NCI-H2227 (cell line): Measurements from ENCODE around the gene RPIA.
A peak's percentile ranks its signal among the peaks of the same experiment; 100 is the strongest.
"Not testable (repeated sequence)": the region's sequence is repeated elsewhere in the genome, so short reads cannot be mapped to it uniquely, and the experiment has no call there.

Experiments
- DNase-seq: peaks from one replicate; lab custom pipeline; 2025; ENCODE audit not compliant: unreplicated experiment; lab: John Stamatoyannopoulos, UW

Gene RPIA

DNA sequence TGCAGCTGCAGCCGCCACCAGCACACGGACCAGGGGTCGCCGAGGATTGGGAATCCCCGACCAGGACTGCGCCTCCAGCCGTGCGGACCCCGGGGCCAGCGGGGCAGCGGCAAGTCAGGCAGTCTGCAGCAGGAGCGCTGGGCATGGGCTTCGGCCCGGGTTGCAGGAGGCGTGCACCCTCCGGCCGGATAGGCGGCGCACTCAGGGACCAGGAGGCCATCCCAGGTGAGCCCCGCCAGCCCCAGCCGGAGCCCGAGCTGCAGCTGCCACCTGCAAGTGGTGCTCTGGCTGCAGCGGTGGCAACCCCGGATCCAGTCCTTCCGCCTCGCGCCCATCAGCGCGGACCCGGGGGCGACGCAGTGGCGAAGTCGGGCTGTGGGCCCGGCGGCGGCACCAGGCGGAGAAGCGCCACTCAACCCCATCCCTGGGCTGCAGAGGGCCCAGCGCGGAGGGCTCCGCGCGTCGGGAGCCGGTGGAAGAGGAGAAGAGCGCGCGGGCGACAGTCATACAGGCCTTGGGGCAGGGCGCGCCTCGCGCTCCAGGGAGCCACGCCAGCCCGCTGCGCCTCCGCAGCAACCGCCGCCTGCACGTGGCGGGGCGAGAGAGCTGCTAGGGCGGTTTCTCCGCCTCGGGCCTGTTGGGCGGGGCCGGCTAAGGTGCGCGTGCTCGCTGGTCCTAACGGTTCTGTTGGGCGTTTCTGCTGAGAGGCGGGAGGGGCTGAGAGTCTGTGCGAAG, 73.8 kb downstream of the RPIA start:
- DNase-seq: peak; percentile 90

DNA sequence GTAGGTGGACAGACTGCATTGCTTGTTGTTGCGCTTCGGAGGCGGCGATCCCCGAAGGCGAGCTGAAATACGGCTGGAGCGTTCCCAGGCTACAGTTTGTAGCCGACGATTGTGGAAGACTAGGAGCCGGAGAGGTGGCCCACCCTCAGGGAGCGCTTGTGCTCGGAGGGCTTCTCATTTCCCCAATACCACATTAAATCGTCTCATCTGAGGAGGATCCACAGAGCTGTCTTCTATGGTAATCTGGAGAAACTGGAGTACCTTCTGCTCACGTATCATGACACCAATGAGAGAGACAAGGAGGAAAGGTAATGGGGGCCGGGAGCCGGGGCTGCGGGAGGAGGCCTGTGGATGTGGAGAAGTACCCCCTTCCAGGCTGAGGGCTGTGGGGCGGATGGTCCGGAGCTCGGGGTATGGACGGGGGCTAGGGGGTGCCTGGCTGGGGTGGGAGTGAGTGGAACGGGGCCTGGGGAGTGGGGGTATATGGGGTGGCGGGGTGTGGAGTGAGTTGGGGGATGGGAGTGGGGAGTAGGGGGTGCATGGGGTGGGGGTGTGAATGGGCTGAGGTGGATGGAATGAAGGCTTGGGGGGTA, 74.5 kb downstream of the RPIA start:
- not testable (repeated sequence) for DNase-seq

DNA sequence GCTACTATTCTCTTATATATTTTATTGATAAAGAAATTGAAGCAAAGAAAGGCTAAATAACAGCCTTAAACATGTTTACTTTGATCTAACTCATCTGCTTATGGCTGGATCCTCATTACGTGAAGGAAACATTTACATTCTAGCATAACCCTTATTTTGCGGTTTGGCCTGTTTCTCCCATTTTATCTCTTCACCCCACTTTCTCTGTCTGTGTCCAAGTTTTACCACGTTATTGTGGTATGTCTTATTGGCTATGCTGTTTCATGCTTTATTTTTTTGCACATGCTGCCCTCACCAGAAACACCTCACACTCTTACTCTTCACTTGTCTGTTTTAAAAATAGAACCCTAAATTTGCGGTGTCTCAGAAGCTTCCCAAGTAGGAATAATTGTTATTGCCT, 78.5 kb downstream of the RPIA start:
- DNase-seq: no peak

DNA sequence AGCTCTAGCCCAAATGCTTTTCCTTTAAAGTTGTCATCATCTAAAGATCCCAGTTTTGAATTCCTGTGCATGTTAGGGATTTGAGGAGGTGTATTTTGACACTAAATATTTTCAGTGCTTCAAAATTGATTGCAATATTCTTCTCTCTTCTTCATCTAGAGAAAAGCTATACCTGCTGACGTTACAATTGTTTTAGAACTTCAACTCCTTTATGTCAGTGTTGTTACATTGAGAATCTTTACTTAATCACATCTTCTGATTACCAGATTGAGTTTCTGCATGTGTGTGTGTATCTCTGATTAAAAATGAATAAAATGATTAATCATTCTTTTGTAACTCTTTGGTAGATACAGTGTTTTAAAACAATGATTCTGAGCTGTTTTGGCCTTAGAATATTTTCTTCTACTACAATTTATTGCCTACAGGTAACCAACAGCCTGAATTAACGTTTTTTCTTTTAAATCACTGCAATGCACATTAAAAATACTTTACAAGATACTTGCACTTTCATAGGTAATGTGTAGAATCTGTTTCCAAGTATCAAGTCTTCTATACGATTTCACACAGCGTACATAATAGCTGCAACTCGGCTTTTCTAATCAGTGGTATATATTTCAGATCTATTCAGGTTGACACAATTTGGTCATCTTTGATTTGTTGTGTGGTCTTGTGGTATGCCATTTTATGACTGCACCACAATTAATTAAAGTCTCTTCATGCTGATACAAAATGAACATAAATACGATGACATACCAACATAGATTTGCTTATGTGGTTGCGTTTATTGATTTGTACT, 82.0 kb downstream of the RPIA start:
- not testable (repeated sequence) for DNase-seq

DNA sequence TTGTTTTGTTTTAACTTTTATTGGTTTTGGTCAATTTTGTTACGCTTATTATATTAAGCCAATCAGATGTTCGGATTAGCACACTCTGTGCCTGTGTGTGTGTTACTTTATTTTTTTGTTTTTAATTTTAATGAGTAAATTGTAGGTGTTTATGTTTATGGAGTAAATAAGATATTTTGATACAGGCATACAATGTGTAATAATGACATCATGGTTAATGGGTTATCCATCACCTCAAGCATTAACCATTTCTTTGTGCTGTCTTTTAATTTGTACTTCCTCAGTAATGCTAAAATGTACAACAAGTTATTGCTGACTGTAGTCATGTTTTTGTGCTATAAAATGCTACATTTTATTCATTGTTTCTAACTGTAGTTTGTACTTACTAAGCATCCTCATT, 97.7 kb downstream of the RPIA start:
- DNase-seq: not testable (repeated sequence)

DNA sequence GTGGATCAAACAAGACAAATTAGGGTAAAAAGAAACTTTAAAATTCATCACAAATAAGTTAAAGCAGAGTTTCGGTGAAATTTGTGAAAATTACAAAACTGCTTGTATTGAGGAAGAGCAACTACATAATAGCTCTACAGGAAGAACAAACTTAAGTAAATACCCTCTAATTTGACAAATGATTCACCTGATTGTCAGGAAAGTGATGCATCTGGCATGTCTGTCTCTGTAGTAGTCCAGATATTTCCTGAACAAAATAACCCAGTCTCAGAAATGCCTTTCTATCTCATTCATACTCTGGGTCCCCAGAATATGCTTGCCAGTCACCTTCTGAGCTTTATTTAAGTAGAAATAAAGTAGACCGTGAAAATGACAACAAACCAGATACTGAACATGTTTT, 104.5 kb downstream of the RPIA start:
- DNase-seq: not testable (repeated sequence)

DNA sequence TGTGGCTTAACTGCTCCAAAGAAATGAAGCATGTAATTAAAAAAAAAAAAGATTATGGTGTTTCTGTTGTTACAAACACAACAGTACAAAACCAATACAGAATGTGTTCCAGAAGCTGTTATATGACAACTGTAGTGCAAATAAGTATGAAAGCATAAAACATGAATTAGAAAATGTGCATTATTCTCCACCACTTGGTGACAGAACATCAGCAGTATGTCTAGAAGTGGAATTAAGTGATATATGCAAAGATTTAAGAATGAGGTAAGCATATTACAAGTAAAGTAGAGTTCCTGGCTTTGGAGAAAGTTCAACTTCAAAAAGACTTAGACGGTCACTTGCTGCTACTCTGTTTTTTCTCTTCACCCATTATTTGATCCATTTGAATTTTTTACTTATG, 105.0 kb downstream of the RPIA start:
- not testable (repeated sequence) for DNase-seq

DNA sequence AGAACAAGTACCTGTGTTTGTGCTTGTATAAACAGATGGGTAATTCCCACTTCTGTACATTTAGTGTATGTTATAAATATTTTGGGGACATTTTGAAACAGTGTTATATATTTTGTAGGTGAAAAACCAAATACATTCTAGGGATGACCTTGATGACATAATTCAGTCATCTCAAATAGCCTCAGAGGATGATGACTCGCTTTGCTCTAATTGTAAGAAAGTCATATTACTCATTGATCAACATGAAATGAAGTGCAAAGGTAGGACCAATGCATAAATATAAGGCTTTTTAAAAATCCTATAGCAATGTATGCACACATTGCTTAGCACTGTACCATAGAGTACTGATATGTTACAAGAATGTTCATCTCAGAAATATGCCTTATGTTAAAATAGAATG, 105.7 kb downstream of the RPIA start:
- not testable (repeated sequence) for DNase-seq
